Measurements from ENCODE around the gene AKAP8L.
"Not testable (repeated sequence)": the region's sequence is repeated elsewhere in the genome, so short reads cannot be mapped to it uniquely, and the experiment has no call there.

DNA sequence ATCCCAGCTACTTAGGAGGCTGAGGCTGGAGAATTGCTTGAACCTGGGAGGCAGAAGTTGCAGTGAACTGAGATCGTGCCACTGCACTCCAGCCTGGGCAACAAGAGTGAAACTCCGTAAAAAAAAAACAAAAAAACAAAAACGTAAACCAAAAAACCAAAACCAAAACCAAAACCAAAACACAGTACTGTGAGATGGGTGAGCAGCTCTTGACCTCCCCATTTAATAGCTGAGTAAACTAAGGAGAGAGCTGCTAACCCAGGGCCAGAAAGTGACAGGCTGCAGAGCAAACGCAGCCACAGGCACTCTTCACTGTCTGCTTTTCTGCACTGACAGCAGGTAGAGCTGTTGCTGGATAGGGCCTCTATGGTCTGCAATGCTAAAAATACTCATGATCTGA lies 58.8 kb downstream of the AKAP8L start:
- not testable (repeated sequence) for TF ChIP-seq POLR2A (IDR thresholded peaks at IDR 0.05); POLR2AphosphoS5 (IDR thresholded peaks at IDR 0.05); CTCF (IDR thresholded peaks at IDR 0.05 in 8 of 11, conservative IDR thresholded peaks at IDR 0.05 in 3 of 11)

All from spleen (tissue), 7 donors.